Erythroblast (primary cell): ENCODE measurements around the gene ADRA2C.

Experiments
- GATA1 ChIP-seq: IDR thresholded peaks from 2 replicates; pipeline ENCODE4 v1.6.1; 2011; ENCODE audit warnings: low read depth, mild to moderate bottlenecking, control low read depth, low read length, moderate library complexity
- POLR2A ChIP-seq: IDR thresholded peaks from 2 replicates; pipeline ENCODE4 v1.6.1; 2011; ENCODE audit warnings: mild to moderate bottlenecking, low read length

GRCh38 chr4:3809028-3809427 lies 42.8 kb downstream of the ADRA2C start:
- TF ChIP-seq POLR2A (no peak), GATA1 (no peak)
